Measurements from ENCODE around the gene TEC.

DNA sequence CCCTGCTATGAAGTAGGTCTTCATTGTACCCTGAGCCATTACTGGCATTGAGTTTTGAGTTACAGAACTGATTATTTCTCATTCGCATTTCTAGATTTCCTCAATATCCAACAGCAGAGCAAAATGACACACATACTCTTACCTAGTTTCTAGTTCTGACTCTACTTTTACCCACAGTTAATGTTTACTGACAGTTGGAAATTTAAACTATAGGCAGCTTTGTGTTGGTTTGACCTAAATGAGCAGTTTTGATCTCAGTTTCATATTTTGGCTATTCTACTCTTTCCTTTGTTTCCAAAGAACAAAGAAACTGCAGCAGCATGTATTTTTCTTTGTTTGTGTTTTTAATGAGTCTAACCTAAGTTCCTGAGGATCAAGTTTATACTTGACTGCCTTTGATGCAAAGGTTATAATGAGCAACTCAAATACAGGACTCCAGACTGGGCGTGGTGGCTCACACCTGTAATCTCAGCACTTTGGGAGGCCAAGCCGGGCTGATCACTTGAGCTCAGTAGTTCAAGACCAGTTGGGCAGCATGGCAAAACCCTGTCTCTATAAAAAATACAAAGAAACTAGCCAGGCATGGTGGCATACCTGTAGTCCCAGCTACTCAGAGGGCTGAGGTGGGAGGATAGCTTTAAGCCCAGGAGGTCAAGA, 166.0 kb downstream of the TEC start:
- no peak for TF ChIP-seq YY1 (IDR thresholded peaks at IDR 0.05; ENCODE audit: low read depth)
- TF ChIP-seq EP300 (IDR thresholded peaks at IDR 0.05; ENCODE audit: borderline replicate concordance), result no peak
- TF ChIP-seq TCF12 (IDR thresholded peaks at IDR 0.05; ENCODE audit: low read depth), result no peak
- no peak for TF ChIP-seq RAD21 (IDR thresholded peaks at IDR 0.05; ENCODE audit: low read depth)
